Measurements from ENCODE around the gene SP110.

Gene SP110

DNA sequence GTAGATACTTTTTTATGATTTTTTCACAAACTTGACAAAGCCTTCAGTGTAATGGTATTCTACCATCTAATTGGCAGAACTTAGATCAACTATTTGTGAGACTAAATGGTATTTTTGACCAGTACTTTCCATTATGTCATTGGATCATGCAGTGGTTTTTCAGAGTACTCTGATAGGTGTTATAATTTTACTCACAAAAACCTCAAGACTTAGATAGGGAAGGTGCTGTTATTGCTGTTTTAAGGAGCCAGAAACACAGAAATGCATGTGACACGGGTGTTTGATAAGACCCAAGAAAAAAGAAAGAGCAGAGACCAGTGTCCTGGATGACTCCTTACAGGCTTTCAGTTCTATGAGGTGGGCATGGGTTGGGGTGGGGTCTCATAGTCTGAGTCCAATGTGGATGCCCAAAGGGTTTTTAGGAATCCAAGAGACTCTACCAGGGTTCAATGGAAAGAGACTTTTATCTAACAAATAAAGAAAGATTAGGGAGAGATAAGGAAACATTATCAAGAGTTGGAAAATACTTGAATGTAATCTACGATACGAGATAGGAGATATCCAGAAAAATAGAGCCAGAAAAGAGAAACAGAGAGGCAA is 37.0 kb upstream of the SP110 start:
- TF ChIP-seq, protein P1, sequence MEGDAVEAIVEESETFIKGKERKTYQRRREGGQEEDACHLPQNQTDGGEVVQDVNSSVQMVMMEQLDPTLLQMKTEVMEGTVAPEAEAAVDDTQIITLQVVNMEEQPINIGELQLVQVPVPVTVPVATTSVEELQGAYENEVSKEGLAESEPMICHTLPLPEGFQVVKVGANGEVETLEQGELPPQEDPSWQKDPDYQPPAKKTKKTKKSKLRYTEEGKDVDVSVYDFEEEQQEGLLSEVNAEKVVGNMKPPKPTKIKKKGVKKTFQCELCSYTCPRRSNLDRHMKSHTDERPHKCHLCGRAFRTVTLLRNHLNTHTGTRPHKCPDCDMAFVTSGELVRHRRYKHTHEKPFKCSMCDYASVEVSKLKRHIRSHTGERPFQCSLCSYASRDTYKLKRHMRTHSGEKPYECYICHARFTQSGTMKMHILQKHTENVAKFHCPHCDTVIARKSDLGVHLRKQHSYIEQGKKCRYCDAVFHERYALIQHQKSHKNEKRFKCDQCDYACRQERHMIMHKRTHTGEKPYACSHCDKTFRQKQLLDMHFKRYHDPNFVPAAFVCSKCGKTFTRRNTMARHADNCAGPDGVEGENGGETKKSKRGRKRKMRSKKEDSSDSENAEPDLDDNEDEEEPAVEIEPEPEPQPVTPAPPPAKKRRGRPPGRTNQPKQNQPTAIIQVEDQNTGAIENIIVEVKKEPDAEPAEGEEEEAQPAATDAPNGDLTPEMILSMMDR (IDR thresholded peaks at IDR 0.05), result no peak

DNA sequence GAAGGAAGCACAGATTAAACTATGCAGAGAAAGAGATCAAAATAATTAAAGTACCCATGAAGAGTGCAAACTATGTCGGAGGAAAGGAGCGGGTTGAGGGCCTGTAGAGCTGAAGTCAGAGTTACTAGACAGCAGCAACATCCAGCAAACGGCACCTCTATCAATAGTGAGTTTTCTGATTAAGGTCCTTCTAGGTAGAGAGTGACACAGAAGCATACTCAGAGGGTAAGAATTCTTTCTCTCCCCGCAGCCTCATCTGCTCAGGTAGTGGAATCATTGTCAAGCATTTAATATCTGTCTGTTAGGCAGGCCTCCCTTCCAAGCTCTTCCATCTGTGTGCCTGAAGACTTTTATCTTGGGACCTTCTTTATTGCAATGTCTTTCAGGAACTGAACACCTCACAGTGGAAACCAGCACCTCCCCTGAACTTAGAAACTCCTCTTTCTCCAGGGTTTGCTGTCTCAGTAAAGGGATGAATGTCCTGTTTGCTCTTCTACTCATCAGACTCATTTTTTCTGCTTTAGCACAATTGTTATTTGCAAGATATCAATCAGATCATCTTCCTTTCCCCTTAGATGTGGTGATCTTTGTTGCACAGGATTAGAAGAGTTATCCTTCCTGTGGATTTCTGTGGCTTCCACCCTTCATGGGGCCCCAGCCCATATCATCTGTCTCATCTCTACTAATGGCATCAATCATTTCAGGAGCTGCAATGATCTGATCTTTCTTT is 34.5 kb upstream of the SP110 start:
- TF ChIP-seq, protein P1 (IDR thresholded peaks at IDR 0.05), result no peak

DNA sequence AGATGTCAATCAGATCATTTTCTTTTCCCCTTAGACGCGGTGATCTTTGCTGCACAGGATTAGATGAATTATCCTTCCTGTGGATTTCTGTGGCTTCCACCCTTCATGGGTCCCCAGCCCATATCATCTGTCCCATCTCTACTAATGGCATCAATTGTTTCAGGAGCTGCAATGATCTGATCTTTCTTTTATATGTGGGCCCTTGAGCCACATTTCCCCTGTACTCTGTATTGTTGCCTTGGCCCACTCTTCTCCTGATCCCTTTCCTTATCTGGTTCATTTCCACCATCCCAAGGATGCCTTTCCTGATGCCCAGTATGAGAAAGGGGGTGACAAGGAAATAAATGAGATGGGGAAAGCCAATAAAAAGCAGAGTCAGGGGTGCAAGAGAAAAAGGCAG is 30.4 kb upstream of the SP110 start:
- TF ChIP-seq, protein P1 (IDR thresholded peaks at IDR 0.05), result no peak

DNA sequence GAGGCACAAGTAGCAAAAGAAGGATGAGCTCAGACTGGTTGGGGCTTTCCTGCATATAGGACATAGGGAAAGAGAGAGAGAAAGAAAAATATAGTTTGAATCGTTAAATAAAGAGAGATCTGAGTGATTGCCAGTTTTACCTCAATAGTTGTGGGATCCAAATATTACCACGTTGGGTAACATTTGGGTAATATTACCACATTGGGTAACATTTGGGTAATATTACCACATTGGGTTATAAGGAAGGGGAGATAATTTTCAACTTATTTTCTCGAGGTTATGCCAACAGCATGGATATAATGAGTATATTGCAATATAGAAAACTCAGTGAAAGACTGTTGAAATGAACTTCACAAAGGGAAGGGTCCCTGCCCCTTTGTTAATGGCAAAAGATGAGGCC is 26.4 kb upstream of the SP110 start:
- TF ChIP-seq, protein P1 (IDR thresholded peaks at IDR 0.05), result no peak

DNA sequence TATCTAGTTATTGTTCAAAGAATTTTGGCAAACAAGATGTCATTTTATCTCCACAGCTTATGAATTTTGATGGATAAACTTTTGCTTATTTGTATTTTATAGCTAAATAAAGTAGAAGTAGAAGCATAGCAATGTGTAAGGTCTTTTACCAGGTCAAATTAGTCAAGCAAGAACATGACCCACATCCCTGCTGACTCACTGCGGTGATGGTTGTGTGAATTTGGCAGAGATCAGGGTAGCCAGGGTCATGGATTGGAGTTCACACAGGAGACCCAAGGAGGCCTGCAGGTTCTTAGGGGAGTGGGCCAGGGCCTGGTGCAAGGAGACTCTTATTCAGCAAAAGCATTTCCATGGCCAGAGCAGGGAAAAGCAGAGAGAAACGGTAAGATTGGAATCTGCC is 24.4 kb upstream of the SP110 start:
- TF ChIP-seq, protein P1 (IDR thresholded peaks at IDR 0.05), result no peak

DNA sequence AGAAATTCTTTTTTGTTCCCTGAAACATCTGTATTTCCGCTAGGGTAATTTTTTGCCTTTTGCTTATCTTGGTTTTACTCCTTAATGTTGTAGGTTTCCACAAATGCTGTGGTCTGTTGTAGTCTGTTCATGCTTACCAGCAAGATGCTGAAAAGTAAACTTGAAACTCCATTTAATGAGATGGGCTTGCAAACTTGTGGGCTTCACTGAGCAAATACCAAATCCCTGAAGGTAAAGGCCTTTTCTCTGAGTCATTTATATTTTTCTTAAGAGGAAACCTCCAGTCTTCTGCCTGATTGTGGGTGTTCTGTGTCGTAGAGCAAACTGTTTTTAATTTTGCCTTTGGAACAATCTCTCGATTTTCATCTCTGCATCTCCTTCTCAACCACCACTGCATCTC is 15.1 kb upstream of the SP110 start:
- TF ChIP-seq, protein P1 (IDR thresholded peaks at IDR 0.05), result no peak

DNA sequence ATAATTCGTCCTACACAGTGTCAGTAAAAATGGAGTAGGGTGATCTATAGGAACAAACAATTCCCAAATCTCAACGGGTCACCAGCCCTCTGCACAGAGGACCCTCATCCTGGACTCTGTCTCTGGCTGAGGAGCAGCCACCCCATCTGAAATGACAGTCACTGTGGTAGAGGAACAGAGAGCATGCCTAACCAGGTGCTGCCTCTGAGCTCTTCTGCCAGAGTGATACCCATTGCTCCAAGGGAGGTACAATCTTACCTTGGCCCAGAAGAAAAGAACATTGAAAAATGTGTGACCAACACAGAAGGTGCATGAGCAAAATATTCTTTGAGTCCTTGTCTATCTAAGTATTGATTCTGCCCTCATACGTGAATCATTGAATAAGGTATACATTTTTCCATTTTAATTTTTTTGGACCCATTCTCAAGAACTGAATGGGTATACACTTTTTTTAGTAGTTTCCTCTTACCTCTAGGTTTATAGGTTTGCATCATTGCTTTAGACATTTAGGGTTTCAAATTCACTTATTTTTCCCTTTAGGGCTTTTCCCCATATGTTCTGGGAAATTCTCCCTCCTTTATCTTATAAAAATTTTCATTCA is 14.4 kb upstream of the SP110 start:
- TF ChIP-seq, protein P1 (IDR thresholded peaks at IDR 0.05), result no peak
